ENCODE measurements around the gene ZNF165.
"Not testable (repeated sequence)": the region's sequence is repeated elsewhere in the genome, so short reads cannot be mapped to it uniquely, and the experiment has no call there.

ZNF165 gene

GRCh38 chr6:28104392-28105244, 24.2 kb downstream of the ZNF165 start:
- peak overlapping the region; percentile 88 for H3K4me3 Mint-ChIP-seq
- H3K4me1 Mint-ChIP-seq (ENCODE audit: low read depth): peaks cover 11% of the 10 kb centered on the region
- peak overlapping the region; percentile 94 for H3K27ac Mint-ChIP-seq
- peaks cover 10% of the 10 kb centered on the region for H3K27me3 Mint-ChIP-seq
- H3K9me3 Mint-ChIP-seq: peaks cover 5% of the 10 kb centered on the region
- H3K36me3 Mint-ChIP-seq (ENCODE audit: low read depth): no peaks in the 10 kb centered on the region

GRCh38 chr6:28105245-28105639, 24.9 kb downstream of the ZNF165 start:
- Mint-ChIP-seq H3K27me3 (peaks cover 4% of the 10 kb centered on the region), H3K36me3 (ENCODE audit: low read depth) (no peaks in the 10 kb centered on the region), H3K27ac (peak overlapping the region; percentile 50), H3K4me3 (peak overlapping the region; percentile 88), H3K9me3 (peaks cover 5% of the 10 kb centered on the region), H3K4me1 (ENCODE audit: low read depth) (peaks cover 11% of the 10 kb centered on the region)

- Mint-ChIP-seq H3K27ac (no peak overlapping the region), H3K27me3 (no peaks in the 10 kb centered on the region), H3K4me3 (no peak overlapping the region), H3K9me3 (peaks cover 4% of the 10 kb centered on the region), H3K4me1 (ENCODE audit: low read depth) (peaks cover 11% of the 10 kb centered on the region), H3K36me3 (ENCODE audit: low read depth) (no peaks in the 10 kb centered on the region)
Observed at GRCh38 chr6:28107506-28107905, 27.1 kb downstream of the ZNF165 start.

- H3K9me3 Mint-ChIP-seq: no peaks in the 10 kb centered on the region
- no peak overlapping the region for H3K27ac Mint-ChIP-seq
- no peaks in the 10 kb centered on the region for H3K4me1 Mint-ChIP-seq (ENCODE audit: low read depth)
- no peaks in the 10 kb centered on the region for H3K27me3 Mint-ChIP-seq
- no peak overlapping the region for H3K4me3 Mint-ChIP-seq
- peaks cover 24% of the 10 kb centered on the region for H3K36me3 Mint-ChIP-seq (ENCODE audit: low read depth)
Observed at GRCh38 chr6:28111964-28112363, 31.6 kb downstream of the ZNF165 start.

GRCh38 chr6:28115799-28116198, 35.4 kb downstream of the ZNF165 start:
- Mint-ChIP-seq H3K27ac (no peak overlapping the region), H3K4me3 (no peak overlapping the region), H3K4me1 (ENCODE audit: low read depth) (no peaks in the 10 kb centered on the region), H3K27me3 (no peaks in the 10 kb centered on the region), H3K36me3 (ENCODE audit: low read depth) (peaks cover 54% of the 10 kb centered on the region), H3K9me3 (no peaks in the 10 kb centered on the region)

- H3K27ac Mint-ChIP-seq: no peak overlapping the region
- no peak overlapping the region for H3K4me3 Mint-ChIP-seq
- H3K36me3 Mint-ChIP-seq (ENCODE audit: low read depth): peaks cover 66% of the 10 kb centered on the region
- no peaks in the 10 kb centered on the region for H3K27me3 Mint-ChIP-seq
- H3K4me1 Mint-ChIP-seq (ENCODE audit: low read depth): no peaks in the 10 kb centered on the region
- H3K9me3 Mint-ChIP-seq: no peaks in the 10 kb centered on the region
Observed at GRCh38 chr6:28117386-28118050, 37.1 kb downstream of the ZNF165 start.

- Mint-ChIP-seq H3K36me3 (ENCODE audit: low read depth) (peaks cover 73% of the 10 kb centered on the region), H3K9me3 (no peaks in the 10 kb centered on the region), H3K4me1 (ENCODE audit: low read depth) (peaks cover under 1% of the 10 kb centered on the region), H3K4me3 (no peak overlapping the region), H3K27ac (no peak overlapping the region), H3K27me3 (no peaks in the 10 kb centered on the region)
Observed at GRCh38 chr6:28118217-28118616, 37.8 kb downstream of the ZNF165 start.

GRCh38 chr6:28121876-28122275, 41.5 kb downstream of the ZNF165 start:
- Mint-ChIP-seq H3K27ac (no peak overlapping the region), H3K4me1 (ENCODE audit: low read depth) (peaks cover 34% of the 10 kb centered on the region), H3K27me3 (no peaks in the 10 kb centered on the region), H3K9me3 (no peaks in the 10 kb centered on the region), H3K4me3 (no peak overlapping the region), H3K36me3 (ENCODE audit: low read depth) (peaks cover 56% of the 10 kb centered on the region)

GRCh38 chr6:28122283-28122682, 41.9 kb downstream of the ZNF165 start:
- not testable (repeated sequence) for H3K27me3 Mint-ChIP-seq, H3K27ac Mint-ChIP-seq, H3K9me3 Mint-ChIP-seq, H3K4me3 Mint-ChIP-seq
- peaks cover 38% of the 10 kb centered on the region for H3K4me1 Mint-ChIP-seq (ENCODE audit: low read depth)
- H3K36me3 Mint-ChIP-seq (ENCODE audit: low read depth): peaks cover 55% of the 10 kb centered on the region

GRCh38 chr6:28124350-28124970, 44.1 kb downstream of the ZNF165 start, which contains the start of gene ZSCAN16:
Gene ZSCAN16, plus strand, starts transcription at chr6:28124609. Its CDS starts 835 bp downstream, at chr6:28125444.
- peak within 1 kb of the TSS; percentile 91 for H3K4me3 Mint-ChIP-seq
- no peaks in the 10 kb centered on the region for H3K9me3 Mint-ChIP-seq
- H3K4me1 Mint-ChIP-seq (ENCODE audit: low read depth): peaks cover 54% of the 10 kb centered on the region
- no peaks in the 10 kb centered on the region for H3K27me3 Mint-ChIP-seq
- peaks cover 51% of the 10 kb centered on the region for H3K36me3 Mint-ChIP-seq (ENCODE audit: low read depth)
- H3K27ac Mint-ChIP-seq: peak within 1 kb of the TSS; percentile 88

- Mint-ChIP-seq H3K36me3 (ENCODE audit: low read depth) (peaks cover 51% of the 10 kb centered on the region), H3K27ac (peak overlapping the region; percentile 88), H3K4me1 (ENCODE audit: low read depth) (peaks cover 56% of the 10 kb centered on the region), H3K9me3 (no peaks in the 10 kb centered on the region), H3K27me3 (no peaks in the 10 kb centered on the region), H3K4me3 (peak overlapping the region; percentile 91)
Observed at GRCh38 chr6:28124971-28125353, 44.6 kb downstream of the ZNF165 start.

- Mint-ChIP-seq H3K27ac (peak overlapping the region; percentile 88), H3K36me3 (ENCODE audit: low read depth) (peaks cover 51% of the 10 kb centered on the region), H3K27me3 (no peaks in the 10 kb centered on the region), H3K9me3 (no peaks in the 10 kb centered on the region), H3K4me1 (ENCODE audit: low read depth) (peaks cover 56% of the 10 kb centered on the region), H3K4me3 (peak overlapping the region; percentile 91)
Observed at GRCh38 chr6:28125401-28125800, 45.0 kb downstream of the ZNF165 start.

- peaks cover 56% of the 10 kb centered on the region for H3K4me1 Mint-ChIP-seq (ENCODE audit: low read depth)
- H3K4me3 Mint-ChIP-seq: peak overlapping the region; percentile 27
- H3K27ac Mint-ChIP-seq: peak overlapping the region; percentile 66
- H3K9me3 Mint-ChIP-seq: no peaks in the 10 kb centered on the region
- no peaks in the 10 kb centered on the region for H3K27me3 Mint-ChIP-seq
- peaks cover 43% of the 10 kb centered on the region for H3K36me3 Mint-ChIP-seq (ENCODE audit: low read depth)
Observed at GRCh38 chr6:28134015-28134414, 53.6 kb downstream of the ZNF165 start.

- peaks cover 36% of the 10 kb centered on the region for H3K36me3 Mint-ChIP-seq (ENCODE audit: low read depth)
- peaks cover 57% of the 10 kb centered on the region for H3K4me1 Mint-ChIP-seq (ENCODE audit: low read depth)
- H3K27me3 Mint-ChIP-seq: no peaks in the 10 kb centered on the region
- H3K27ac Mint-ChIP-seq: no peak overlapping the region
- H3K4me3 Mint-ChIP-seq: peak overlapping the region; percentile 27
- no peaks in the 10 kb centered on the region for H3K9me3 Mint-ChIP-seq
Observed at GRCh38 chr6:28134716-28135115, 54.3 kb downstream of the ZNF165 start.

GRCh38 chr6:28135393-28135792, 55.0 kb downstream of the ZNF165 start:
- Mint-ChIP-seq H3K9me3 (no peaks in the 10 kb centered on the region), H3K4me3 (peak overlapping the region; percentile 96), H3K27me3 (no peaks in the 10 kb centered on the region), H3K36me3 (ENCODE audit: low read depth) (peaks cover 29% of the 10 kb centered on the region), H3K27ac (peak overlapping the region; percentile 97), H3K4me1 (ENCODE audit: low read depth) (peaks cover 64% of the 10 kb centered on the region)

Measured in stimulated activated naive CD8-positive, alpha-beta T cell treated with anti-CD3 and anti-CD28 coated beads, Interleukin-15, Interleukin-2, amounts not matched to agents 100 ng/mL and 50 ng/mL, for 24 hours (primary cell).